Fibroblast of skin of left biceps (primary cell): ENCODE results near the gene TNFSF8.

ENCODE experiments used
- DNase-seq, 2 experiments: peaks; one replicate each; pipeline ENCODE4 v3.0.0-alpha.2; 2013; ENCODE audit warnings: low read depth in 2 of 2

TNFSF8 gene, protein sequence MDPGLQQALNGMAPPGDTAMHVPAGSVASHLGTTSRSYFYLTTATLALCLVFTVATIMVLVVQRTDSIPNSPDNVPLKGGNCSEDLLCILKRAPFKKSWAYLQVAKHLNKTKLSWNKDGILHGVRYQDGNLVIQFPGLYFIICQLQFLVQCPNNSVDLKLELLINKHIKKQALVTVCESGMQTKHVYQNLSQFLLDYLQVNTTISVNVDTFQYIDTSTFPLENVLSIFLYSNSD

GRCh38 chr9:114930056-114930812 is at the start of gene TNFSF8:
TSS of gene TNFSF8 (minus strand) at chr9:114930591. CDS start at chr9:114930303, 288 bp downstream.
- DNase-seq: no peak

DNA sequence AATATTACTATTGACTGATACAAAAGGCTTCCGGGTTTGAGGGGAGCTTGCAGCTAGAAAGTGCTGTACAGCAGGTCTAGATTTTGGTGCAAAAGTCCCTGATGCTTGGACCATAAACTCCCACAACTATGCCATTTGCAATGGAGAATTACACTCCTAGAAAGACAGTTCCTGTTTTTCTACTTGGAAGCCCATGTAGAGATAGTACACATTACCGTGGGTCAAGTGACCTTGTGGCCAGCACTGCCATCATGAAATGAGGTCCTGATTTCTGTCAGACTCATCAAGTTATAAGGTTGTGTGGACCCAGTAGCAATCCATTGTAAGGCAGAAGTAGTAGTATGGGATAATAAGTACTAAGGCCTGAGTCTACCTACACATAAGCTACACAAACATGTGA is 42.8 kb upstream of the TNFSF8 start:
- no peak for DNase-seq

GRCh38 chr9:114972510-114973136 is 42.2 kb upstream of the TNFSF8 start:
- DNase-seq: no peak

DNA sequence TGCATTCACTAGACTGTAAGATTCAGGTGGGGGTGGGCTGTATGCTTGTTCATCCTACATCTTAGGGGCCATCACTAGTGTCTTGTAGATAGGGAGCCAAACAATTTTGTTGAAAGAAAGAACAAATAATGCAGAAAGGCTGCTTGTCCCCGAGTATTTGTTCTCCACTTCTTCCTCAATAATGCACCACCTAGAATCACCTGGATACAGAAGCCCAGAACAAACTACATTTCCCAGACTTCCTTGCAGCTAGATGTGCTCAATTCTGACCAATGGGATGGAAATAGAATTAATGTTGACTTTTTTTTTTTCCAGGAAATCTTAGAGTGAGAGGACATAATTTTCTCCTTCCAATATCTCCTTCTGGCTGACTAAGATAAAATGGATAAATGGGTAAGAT is 38.9 kb upstream of the TNFSF8 start:
- DNase-seq: no peak

DNA sequence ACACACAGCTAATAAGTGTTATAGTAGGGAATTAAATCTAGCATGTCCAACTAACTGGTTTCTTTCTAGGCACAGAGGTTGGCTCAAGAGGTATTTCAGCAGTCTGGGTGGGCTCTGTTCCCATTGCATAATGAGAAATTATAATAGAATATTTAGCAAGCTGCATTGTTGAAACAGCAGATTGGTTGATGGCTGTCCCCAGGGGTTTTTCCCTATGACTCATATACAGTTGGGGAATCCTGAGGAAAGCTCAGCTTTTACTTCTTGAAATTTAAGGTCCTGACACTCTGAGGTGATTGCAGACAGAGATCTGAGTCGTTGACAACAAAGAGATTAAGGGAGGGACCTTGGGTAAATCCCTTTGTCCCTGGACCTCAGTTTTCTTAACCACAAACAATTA is 38.3 kb upstream of the TNFSF8 start:
- peak; percentile 50 to 53 for DNase-seq

GRCh38 chr9:114965564-114965963 is 35.2 kb upstream of the TNFSF8 start:
- no peak for DNase-seq

- DNase-seq: no peak
Measured at GRCh38 chr9:114962809-114963208, 32.4 kb upstream of the TNFSF8 start.

DNA sequence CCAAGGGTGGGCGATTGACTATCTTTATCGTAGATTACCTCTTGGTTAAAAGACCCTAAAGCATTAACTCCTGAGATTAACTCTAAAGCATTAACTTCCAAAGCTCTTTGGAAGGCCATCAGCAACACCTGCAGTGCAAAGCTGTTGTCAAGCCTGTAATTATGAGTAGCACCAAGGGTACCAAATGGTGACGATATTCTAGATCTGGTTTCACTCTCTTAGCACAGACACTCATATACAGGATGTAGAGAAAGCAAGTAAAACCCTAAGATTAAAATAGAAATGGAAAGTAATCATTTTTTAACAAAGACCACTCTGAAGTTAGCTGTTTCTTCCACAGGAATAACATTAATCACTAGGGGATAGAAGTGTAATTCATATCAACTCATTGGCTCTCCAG is 29.9 kb upstream of the TNFSF8 start:
- DNase-seq: no peak

GRCh38 chr9:114958844-114959235 is 28.4 kb upstream of the TNFSF8 start:
- DNase-seq: no peak

DNA sequence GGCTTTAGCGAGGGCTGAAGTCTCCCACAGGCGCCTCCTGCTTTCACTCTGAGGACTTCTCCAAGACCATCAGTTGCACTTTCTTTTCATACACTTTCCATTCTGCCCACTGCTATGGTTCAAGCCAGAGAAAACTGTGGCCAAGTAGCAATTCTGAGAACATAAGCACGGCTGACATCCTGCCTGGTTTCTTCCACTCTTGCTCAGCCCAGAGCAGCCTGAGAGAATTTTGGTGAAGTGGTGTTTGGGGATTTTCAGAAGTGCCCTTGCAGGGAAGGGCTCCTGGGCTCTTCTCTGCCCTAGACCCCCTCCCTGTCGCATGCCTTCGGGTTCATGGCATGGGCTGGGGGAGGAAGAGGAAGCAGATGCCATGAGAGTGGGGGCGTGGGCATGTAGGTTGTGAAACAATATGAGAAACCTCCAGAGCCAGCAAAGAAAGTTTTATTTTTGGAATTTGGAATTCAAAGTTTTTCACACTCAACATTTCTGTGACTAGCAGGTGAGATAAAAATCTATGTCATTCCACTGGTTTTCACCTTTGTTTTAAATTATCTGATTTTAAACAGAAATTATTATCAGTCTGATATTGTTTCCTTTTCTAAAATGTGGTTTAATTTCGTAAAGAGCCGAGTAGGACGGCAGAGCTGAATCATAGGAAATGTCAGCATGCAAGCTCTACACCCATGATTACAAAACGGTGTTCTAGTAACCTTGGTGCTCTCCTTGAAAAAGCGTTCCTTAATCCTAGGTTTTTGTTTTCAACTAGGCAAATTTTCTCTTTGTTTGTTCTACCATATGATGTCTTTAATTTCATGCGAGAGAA is 27.8 kb upstream of the TNFSF8 start:
- no peak for DNase-seq

DNA sequence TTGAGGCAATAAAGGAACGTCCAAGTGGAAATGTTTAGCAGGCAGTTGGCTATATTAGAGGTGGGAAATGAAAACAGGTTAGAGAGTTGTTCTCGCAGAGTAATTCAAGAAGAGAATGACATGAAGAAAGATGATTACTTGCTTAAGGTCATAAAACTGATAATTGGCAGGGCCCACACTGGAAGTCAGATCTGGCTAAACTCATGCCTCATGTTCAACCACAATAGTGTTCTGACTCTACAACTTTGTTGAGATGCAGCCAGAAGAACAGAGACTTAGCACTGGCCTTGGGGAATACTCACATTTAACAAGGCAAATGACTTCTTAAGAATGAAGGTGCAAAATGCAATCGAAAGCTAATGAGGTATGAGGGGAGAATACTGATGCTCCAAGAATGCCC is 27.2 kb upstream of the TNFSF8 start:
- no peak for DNase-seq

GRCh38 chr9:114954956-114955582 is 24.7 kb upstream of the TNFSF8 start:
- DNase-seq: no peak

DNA sequence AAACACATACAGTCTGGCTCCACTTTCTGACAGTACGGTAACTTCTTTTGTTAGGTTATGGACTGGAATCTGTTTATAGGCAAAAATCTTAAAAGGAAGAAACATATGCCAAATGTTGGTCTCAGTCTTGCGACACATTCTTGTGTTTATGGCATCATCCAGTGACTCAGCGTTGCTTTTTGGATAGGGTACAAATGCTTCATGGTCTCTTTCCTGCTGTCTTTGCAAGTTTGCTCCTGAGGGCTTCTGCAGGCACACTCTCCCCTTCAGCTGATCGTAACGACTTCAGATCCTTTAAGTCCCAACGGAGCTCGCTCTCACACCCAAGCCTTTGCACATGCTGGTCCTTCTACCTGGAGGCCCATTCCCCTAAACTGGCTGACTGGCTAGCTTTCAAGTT is 23.6 kb upstream of the TNFSF8 start:
- DNase-seq: peak; percentile 57 to 70

GRCh38 chr9:114953046-114953445 is 22.7 kb upstream of the TNFSF8 start:
- no peak for DNase-seq

- no peak for DNase-seq
Measured at GRCh38 chr9:114950761-114951160, 20.4 kb upstream of the TNFSF8 start.

GRCh38 chr9:114947058-114947457 is 16.7 kb upstream of the TNFSF8 start:
- no peak for DNase-seq

- DNase-seq: no peak
Measured at GRCh38 chr9:114945616-114946412, 15.4 kb upstream of the TNFSF8 start.

DNA sequence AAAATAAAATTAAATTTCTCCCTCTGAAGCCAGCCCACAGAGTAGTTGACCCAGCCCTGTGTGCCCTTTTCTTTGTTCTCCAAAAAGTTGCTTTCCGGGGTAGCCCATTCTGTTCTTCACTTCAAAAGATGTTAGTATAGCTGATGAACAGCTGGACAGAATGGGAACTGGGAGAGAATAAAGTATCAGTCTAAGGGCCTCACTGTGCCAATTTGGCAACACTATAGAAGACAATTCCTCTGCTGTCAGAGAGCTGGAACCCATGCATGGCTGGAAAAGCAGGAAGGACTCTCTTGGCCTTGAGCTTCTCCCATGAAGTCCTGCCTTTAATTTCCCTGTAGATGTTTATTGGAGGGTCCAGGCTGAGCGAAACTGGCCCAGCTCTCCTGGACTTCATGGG is 11.0 kb upstream of the TNFSF8 start:
- no peak for DNase-seq

- DNase-seq: peak; percentile 17 to 28
Measured at GRCh38 chr9:114938687-114939575, 8.5 kb upstream of the TNFSF8 start.

DNA sequence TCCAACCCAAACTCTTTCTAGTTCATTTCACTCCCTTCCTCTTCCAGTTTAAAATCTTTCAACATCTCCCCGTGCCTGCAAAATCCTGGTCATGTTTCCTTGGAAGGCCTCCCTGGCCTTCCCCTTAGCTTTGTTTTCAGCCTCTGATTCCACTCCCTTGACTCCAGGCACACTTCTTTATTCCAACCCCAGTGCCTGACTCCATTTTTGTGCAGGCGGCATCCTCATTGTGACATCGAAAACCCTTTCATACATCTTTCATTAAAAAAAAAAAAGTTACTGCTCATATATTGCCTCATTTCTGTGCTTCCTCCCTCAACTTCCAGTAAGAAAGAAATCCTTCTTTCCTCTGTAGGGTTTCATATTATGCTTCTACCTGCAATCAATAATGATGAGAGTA is 7.1 kb upstream of the TNFSF8 start:
- DNase-seq: no peak
